HAP-1 (cell line): ENCODE data around the gene CCNJL.

Experiments
- DNase-seq, 2 experiments: peaks; one replicate each; pipeline ENCODE4 v3.0.0-alpha.2; 2016 to 2020; ENCODE audit warnings: low spot score in 2 of 2
- H3K27me3 ChIP-seq: fragments of 250-450 bp; sonication (Bioruptor Pico); 2 replicates; pipeline ENCODE4 v1.5.1; 2020; ENCODE audit warnings: low read depth, mild to moderate bottlenecking, moderate library complexity
- H3K36me3 ChIP-seq: fragments of 250-450 bp; sonication (Bioruptor Pico); replicated peaks from 2 replicates; pipeline ENCODE4 v1.5.1; 2020; ENCODE audit warnings: mild to moderate bottlenecking
- H3K4me1 ChIP-seq: fragments of 250-450 bp; sonication (Bioruptor Pico); 2 replicates; pipeline ENCODE4 v1.5.1; 2020; ENCODE audit warnings: mild to moderate bottlenecking
- H3K4me3 ChIP-seq: fragments of 250-450 bp; sonication (Bioruptor Pico); 2 replicates; pipeline ENCODE4 v1.5.1; 2020; ENCODE audit warnings: mild to moderate bottlenecking, moderate library complexity
- H3K9me3 ChIP-seq: fragments of 250-450 bp; sonication (Bioruptor Pico); 2 replicates; pipeline ENCODE4 v1.5.1; 2020; ENCODE audit warnings: mild to moderate bottlenecking, moderate library complexity
- in situ Hi-C: fragments of 300-500 bp; cut with MboI; formaldehyde crosslinking; loops from 3 replicates; pipeline ENCODE4 v1.14.3; 2020; ENCODE audit warnings: low sequenced_read_pairs, inconsistent platforms, mixed read lengths

CCNJL gene, protein sequence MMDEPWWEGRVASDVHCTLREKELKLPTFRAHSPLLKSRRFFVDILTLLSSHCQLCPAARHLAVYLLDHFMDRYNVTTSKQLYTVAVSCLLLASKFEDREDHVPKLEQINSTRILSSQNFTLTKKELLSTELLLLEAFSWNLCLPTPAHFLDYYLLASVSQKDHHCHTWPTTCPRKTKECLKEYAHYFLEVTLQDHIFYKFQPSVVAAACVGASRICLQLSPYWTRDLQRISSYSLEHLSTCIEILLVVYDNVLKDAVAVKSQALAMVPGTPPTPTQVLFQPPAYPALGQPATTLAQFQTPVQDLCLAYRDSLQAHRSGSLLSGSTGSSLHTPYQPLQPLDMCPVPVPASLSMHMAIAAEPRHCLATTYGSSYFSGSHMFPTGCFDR

DNA sequence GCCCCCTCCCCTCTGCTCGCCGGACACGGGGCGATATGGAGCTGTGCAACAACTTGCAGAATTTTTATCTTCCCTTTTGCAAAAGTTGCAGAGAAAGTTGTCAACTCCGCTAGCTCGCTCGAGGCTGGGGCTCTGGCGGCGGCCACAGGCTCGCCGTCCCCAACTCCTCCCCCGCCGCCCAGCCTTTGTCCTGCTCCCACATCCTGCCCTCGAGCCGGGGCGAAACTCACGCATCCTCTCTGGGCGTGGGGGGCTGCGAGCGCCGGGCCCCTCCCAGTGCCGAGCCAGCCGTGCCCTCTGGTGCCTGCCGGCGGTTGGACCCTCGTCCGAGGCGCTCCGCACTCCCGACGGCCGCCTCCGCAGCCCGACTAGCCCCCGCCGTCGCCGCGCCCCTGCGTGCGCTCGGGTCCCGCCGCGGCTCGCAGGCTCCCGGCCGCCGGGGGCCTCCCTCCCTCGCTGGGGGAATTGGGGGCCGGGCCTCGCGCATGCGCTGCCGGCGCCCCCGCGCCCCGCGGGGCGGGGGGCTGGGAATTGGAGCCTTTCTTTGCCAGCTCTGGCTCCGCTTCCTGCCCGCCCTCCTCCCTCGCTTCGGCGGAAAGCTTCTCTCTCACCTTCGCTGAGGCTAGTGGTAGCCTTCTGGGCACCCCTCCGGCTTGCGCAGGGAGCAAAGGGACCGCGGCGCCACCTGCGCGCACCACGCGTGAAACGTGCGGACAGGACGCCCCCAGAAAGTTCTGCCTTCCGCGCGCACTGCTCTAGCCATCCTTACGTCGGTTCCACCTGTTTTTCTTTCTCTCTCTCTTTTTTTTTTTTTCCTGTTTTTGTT, at the start of gene CCNJL:
Gene CCNJL, minus strand, starts transcription at position 431 of the 826 bp plus-strand sequence. CDS start 641 bp downstream, outside the sequence.
- H3K27me3 ChIP-seq = no peaks in the 10 kb centered on the region
- in situ Hi-C loops = no loop called here
- no peaks in the 10 kb centered on the region for H3K36me3 ChIP-seq
- peak within 1 kb of the TSS; percentile 51 for H3K4me3 ChIP-seq
- no peaks in the 10 kb centered on the region for H3K9me3 ChIP-seq
- DNase-seq = peak; percentile 60 to 81
- H3K4me1 ChIP-seq = peaks cover 7% of the 10 kb centered on the region; the same call in 1 of the 2 replicates

DNA sequence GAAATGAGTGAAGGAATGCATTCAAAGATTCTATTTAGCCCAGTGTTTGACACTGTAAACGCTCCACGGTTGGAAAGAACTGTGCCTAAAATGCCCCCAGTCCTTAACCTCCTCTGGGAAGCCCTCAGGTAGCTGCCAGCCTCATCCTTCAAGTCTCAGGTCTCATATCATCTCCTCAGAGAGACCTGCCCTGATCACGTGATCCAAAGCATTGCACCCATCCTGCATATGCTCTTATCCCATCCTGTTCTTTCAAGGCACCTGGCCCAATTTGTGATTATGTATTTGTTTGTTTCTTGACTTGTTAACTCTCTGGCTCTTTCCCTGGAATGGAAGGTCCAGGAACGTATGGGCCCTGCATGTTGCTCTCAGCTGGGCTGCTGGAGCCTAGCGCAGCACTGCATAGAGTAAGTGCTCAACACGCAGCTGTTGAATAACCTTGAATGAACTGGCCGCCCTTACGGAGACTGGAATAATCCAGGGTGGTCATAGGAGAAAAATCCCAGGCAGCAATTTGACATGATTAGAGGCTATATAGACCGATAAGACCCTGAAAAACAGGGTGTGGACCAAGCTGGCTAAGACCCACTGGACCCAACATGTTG, 49.4 kb upstream of the CCNJL start:
- H3K27me3 ChIP-seq = no peaks in the 10 kb centered on the region
- H3K36me3 ChIP-seq = no peaks in the 10 kb centered on the region
- in situ Hi-C loops = no loop called here
- no peak overlapping the region for H3K4me3 ChIP-seq
- no peaks in the 10 kb centered on the region for H3K4me1 ChIP-seq
- no peak for DNase-seq
- no peaks in the 10 kb centered on the region for H3K9me3 ChIP-seq

DNA sequence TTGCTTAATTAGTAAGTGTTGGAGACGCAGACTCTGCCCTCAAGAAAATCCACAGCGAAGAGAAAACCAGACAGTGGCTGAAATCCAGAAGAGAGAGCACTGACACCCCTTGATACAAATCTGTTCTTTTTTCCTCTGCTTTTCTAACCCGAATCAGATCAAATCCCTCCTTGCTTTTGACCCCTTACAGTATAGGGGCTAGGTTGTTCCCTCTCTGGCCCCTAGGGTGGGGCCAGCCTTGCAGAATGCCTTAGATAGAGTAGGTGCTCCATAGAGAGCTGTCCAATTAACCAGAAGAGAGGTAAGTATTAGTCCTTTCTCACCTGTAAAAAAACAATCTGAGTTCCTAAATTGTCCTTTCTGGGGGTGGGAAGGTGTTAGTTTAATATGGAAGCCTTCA, 47.9 kb upstream of the CCNJL start:
- in situ Hi-C loops = no loop called here
- Histone ChIP-seq H3K36me3 (no peaks in the 10 kb centered on the region), H3K27me3 (no peaks in the 10 kb centered on the region), H3K4me1 (no peaks in the 10 kb centered on the region), H3K4me3 (no peak overlapping the region), H3K9me3 (no peaks in the 10 kb centered on the region)
- DNase-seq = no peak

DNA sequence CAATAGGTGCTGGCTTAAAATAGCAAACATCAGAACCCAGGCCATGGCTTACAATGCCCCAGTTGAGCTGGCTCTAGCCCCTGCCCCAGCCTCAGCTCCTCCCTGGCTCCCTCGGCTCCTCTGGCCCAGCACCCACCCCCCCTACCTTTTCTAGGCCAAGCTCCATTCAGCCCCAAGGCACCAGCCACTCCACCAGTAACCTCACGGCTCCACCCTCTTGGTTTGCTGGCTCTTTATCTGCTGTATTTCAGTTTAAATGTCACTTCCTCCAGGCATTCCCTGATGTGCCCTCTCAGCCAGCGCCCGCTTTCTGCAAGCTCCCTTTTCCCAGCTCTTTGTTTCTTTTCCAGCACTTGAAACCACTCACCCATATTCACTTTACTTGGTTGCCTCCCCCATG, 47.5 kb upstream of the CCNJL start:
- no peaks in the 10 kb centered on the region for H3K4me1 ChIP-seq
- H3K9me3 ChIP-seq = no peaks in the 10 kb centered on the region
- in situ Hi-C loops = no loop called here
- DNase-seq = no peak
- H3K27me3 ChIP-seq = no peaks in the 10 kb centered on the region
- no peak overlapping the region for H3K4me3 ChIP-seq
- H3K36me3 ChIP-seq = no peaks in the 10 kb centered on the region

DNA sequence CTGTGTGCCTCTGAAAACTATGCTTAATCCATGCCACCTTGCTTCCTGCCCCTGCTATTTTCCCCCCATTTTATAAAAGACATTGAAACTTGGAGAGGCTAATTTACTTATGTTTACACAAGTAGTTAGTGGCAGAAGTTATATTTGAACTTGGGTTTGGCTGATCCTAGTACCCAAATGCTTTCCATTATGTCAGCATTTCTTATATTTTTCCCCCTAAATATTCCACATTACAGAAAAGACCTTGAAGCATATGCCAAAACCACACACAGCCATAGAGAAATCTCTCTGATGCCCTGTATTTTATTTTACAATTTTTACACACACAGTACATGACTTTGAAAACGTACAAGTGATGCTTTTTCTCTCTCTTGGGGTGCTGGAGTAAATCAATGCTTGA, 46.9 kb upstream of the CCNJL start:
- Histone ChIP-seq H3K27me3 (no peaks in the 10 kb centered on the region), H3K4me1 (no peaks in the 10 kb centered on the region), H3K9me3 (no peaks in the 10 kb centered on the region), H3K36me3 (no peaks in the 10 kb centered on the region), H3K4me3 (no peak overlapping the region)
- in situ Hi-C loops = no loop called here
- no peak for DNase-seq

DNA sequence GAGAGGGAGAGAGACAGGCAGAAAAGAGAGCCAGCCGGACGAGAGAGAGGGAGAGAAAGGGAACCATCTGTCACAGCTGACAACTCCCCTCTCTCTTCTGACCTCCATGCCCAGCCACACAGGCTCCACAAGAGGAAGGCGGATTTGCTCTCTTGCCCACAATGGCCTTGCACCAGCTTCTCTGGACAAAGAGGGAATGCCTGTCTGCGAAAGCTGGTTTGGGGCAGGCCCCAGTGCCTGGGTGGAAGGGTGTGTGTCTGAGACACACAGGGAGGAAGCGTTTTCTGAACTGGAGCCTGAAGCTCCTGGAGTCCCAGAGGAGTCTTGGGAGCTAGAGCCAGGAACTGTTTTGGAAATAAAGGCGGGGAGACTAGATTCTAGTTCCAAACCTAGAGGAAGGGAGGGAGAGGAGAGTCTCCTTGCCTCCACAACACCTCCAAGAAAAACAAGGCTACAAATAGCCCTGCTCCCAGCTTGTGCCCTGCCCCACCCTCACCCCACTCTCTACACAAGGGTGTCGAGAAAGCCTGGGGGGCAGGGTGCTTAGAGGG, 45.6 kb upstream of the CCNJL start:
- in situ Hi-C loops = no loop called here
- DNase-seq = no peak
- H3K4me3 ChIP-seq = no peak overlapping the region
- no peaks in the 10 kb centered on the region for H3K36me3 ChIP-seq
- no peaks in the 10 kb centered on the region for H3K4me1 ChIP-seq
- no peaks in the 10 kb centered on the region for H3K27me3 ChIP-seq
- H3K9me3 ChIP-seq = no peaks in the 10 kb centered on the region

DNA sequence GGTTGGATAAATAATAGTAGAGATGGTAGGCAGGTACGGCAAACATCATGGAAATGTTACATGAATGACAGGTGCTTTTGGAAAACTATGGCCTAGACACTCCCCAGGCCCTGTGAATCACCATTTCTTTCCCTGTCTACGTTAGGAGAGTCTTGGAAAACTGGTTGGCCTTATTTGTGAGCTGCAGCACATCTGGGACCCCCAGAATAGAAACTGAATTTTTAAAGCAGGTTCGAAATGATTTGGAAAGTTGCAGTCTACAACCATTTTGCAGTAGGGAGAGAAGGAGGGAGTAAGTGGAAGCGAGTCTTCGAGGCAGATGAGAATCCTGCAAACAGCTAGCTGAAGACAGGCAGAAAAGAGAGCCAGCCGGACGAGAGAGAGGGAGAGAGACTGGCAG, 45.0 kb upstream of the CCNJL start:
- no peaks in the 10 kb centered on the region for H3K36me3 ChIP-seq

DNA sequence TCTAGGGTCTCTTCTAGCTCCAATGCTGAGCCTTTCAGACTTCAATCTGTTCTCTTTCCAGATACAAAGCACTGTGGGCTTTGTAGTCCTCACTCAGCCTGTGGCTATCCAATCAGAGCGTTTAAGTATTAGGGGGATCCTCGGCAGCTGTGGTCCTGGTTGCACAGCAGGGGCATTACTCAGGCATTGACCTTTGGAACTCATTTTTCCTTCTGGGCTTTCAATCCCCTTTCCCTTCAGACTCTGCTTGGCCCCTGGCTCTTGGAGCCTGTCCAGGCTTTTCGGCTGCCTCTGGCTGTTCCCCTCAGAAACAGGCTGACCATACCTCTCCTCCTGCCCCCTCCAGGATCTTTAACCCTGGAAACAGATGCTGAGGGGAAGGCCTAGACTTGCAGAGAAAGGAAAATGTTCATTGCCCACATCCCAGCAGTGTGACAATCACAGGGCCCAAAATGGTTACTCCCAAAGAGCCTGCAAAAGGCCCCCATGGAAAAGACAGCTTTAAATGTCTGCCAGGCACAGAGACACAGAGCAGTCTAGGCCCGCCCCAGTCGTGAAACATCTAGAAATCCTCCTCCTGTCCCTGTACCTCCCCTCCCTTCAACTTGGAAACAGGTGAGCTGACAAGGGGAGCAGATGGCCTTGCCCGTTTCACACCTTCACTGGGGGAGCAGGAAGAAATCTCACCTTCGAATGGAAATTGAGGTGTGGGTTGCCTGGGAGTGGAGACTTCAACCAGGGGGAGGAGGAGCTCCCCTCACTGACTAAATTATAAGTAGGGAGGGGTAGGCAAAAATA, 44.4 kb upstream of the CCNJL start:
- in situ Hi-C loops = no loop called here
- Histone ChIP-seq H3K4me1 (no peaks in the 10 kb centered on the region), H3K27me3 (no peaks in the 10 kb centered on the region), H3K36me3 (no peaks in the 10 kb centered on the region), H3K4me3 (no peak overlapping the region), H3K9me3 (no peaks in the 10 kb centered on the region)
- DNase-seq = no peak

More for the DNA sequence above, 45.0 kb upstream of the CCNJL start:
- in situ Hi-C loops = no loop called here
- Histone ChIP-seq H3K9me3 (no peaks in the 10 kb centered on the region), H3K4me1 (no peaks in the 10 kb centered on the region), H3K27me3 (no peaks in the 10 kb centered on the region), H3K4me3 (no peak overlapping the region)
- no peak for DNase-seq

DNA sequence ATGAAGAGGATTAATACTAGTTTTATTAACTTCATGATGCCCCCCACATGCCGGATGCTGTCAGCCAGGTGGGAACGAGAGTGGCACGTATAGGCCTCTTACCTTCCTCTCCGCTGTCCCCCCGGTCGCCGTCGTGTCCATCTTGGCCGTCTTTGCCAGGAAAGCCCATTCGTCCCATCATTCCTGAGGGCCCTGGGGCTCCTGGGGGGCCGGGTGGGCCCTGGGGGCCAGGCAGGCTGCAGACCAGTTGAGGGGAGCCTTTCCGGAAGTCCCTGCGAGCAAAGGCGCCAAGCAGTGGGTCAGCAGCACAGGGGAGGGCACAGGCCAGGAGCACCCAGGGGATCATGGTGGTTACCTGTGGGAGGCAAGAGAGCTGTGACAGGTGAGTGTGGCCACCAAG, 42.3 kb upstream of the CCNJL start:
- in situ Hi-C loops = no loop called here
- Histone ChIP-seq H3K27me3 (no peaks in the 10 kb centered on the region), H3K4me3 (no peak overlapping the region), H3K4me1 (no peaks in the 10 kb centered on the region), H3K9me3 (no peaks in the 10 kb centered on the region), H3K36me3 (no peaks in the 10 kb centered on the region)
- no peak for DNase-seq

DNA sequence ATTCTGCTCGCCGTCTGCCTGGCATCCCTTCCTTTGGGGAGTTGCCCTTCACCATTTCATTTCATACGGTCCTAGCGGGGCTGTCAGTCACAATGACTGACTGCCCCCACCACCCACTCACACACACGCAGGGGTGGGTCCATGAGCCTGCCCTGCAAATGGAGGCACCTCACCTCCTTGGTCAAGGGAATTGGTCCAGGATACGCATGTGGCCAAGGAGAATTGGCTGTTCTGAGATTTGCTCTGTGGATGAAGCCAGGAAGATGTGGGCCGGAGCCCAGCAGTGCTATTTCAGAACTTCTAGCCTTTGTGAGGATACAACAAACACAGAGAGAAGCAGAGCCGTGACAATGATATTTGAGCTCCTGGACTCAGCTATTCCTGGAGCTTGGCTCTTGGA, 41.0 kb upstream of the CCNJL start:
- H3K4me3 ChIP-seq = no peak overlapping the region
- no peaks in the 10 kb centered on the region for H3K27me3 ChIP-seq
- in situ Hi-C loops = no loop called here
- H3K9me3 ChIP-seq = no peaks in the 10 kb centered on the region
- H3K36me3 ChIP-seq = no peaks in the 10 kb centered on the region
- DNase-seq = no peak
- no peaks in the 10 kb centered on the region for H3K4me1 ChIP-seq

DNA sequence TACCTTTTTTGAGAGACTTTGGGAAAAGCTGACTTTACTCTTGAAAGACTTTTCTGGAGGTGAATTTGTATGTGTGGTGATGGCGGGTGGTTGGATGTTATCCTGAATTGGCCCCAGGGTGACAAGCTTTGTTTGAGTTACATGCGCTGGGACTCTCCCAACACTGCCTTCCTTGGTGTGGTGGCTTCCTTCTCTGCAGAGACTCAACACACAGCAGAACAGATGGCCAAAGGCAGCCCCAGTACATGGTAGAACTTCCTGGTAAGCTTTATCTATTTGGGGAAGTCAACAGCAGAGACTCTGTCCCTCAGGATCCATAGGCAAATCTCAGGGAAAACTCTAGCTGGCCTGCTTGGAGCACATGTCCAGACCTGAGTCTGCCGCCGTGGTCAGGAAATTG, 39.9 kb upstream of the CCNJL start:
- Histone ChIP-seq H3K27me3 (no peaks in the 10 kb centered on the region), H3K4me1 (no peaks in the 10 kb centered on the region), H3K9me3 (no peaks in the 10 kb centered on the region), H3K36me3 (no peaks in the 10 kb centered on the region), H3K4me3 (no peak overlapping the region)
- no peak for DNase-seq
- in situ Hi-C loops = no loop called here

DNA sequence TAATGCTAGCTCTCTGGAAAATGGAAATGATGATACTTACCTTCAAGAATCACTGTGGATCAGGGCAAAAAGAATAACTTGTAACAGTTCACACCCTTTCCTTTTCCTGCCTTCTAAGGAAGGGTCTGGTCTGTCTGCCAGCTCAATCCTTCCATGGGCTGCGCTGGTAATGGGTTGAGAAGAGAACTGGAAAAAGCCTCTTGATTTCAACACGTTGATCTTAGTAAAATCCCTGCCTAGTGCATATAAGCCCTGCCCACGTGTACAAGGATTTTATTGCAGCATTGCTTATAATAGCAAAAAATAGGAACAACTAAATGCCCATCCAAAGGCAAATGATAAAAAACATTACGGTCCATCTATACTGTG, 37.6 kb upstream of the CCNJL start:
- H3K4me1 ChIP-seq = no peaks in the 10 kb centered on the region
- H3K27me3 ChIP-seq = no peaks in the 10 kb centered on the region
- in situ Hi-C loops = loop anchor here (5.0 to 10.0 kb wide), 2 partner anchors 155 to 328 kb away; no protein-coding TSS in a partner anchor
- H3K4me3 ChIP-seq = no peak overlapping the region
- no peaks in the 10 kb centered on the region for H3K9me3 ChIP-seq
- H3K36me3 ChIP-seq = no peaks in the 10 kb centered on the region
- DNase-seq = no peak

DNA sequence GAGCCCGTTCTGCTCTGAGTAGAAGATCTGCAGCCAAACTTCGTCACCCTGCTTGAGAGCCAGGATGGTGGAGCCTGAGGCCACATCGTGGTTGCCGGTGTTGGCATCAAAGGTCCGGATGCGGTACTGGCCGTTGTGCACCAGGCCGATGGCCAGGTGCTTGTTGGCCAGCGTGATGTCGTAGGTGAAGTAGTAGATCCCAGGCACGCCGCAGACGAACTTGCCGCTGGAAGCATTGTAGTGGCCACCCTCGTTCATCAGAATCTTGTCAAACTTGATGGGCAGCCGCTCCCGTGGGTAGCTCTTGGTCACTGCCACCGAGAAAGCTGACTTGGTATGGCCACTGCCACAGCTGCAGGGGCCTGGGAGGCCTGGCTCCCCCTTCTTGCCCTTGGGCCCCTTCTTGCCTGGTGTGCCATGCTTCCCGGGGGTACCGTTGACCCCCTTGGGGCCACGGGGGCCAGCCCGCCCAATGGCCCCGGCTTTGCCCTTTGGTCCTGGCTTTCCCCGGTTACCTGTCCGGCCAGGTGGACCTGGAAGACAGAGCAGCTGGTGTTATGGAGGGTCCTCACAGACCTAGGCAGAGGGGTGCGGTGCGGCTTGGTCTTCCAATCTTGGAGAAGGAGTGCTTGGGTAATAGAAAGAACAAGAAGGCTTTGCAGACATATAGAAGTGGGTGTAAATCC, 37.0 kb upstream of the CCNJL start:
- Histone ChIP-seq H3K4me3 (no peak overlapping the region), H3K9me3 (no peaks in the 10 kb centered on the region), H3K36me3 (no peaks in the 10 kb centered on the region), H3K27me3 (no peaks in the 10 kb centered on the region), H3K4me1 (no peaks in the 10 kb centered on the region)
- DNase-seq = no peak
- in situ Hi-C loops = loop anchor here (5.0 to 10.0 kb wide), 2 partner anchors 155 to 327 kb away; no protein-coding TSS in a partner anchor
